Activated B cell treated with CpG ODN at 0.5 μM for 24 hours (primary cell): ENCODE measurements around the gene MACROD2. TPM values are rescaled to one million over a fixed set of nuclear protein-coding genes. Genes with fewer than 3 reads are reported as not detected.

ENCODE experiments used
- ATAC-seq: fragments of 200-7000 bp; cut with Tn5 transposase; one replicate; pipeline ENCODE4 v1.10.0; 2021; ENCODE audit warnings: low read depth, mild to moderate bottlenecking, moderate library complexity
- CTCF ChIA-PET: fragments of 350-600 bp; sonication (Branson Sonifier 250); formaldehyde crosslinking; loops from one replicate; lab custom pipeline; 2021; ENCODE audit warnings: antibody characterized with exemption; lab: Charles Lee
- POLR2A ChIA-PET: fragments of 350-600 bp; sonication (Branson Sonifier 250); formaldehyde crosslinking; loops from one replicate; lab custom pipeline; 2021; ENCODE audit warnings: antibody characterized with exemption; lab: Charles Lee
- DNase-seq: peaks from one replicate; pipeline ENCODE4 v3.0.0; 2022
- H3K27ac Mint-ChIP-seq: one replicate; pipeline ENCODE4 v1.8.0; 2020; ENCODE audit warnings: mixed read lengths
- H3K27me3 Mint-ChIP-seq: one replicate; pipeline ENCODE4 v1.8.0; 2021; ENCODE audit warnings: mixed read lengths
- H3K36me3 Mint-ChIP-seq: one replicate; pipeline ENCODE4 v1.8.0; 2021; ENCODE audit warnings: low read depth, mixed read lengths
- H3K4me1 Mint-ChIP-seq: one replicate; pipeline ENCODE4 v1.8.0; 2021; ENCODE audit warnings: mixed read lengths
- H3K4me3 Mint-ChIP-seq: one replicate; pipeline ENCODE4 v1.8.0; 2020; ENCODE audit warnings: mild to moderate bottlenecking, mixed read lengths
- H3K9me3 Mint-ChIP-seq: one replicate; pipeline ENCODE4 v1.8.0; 2020; ENCODE audit warnings: mixed read lengths
- CTCF ChIP-seq: fragments of 200-600 bp; IDR thresholded peaks from one replicate; pipeline ENCODE4 v1.8.0; 2022; ENCODE audit warnings: antibody characterized with exemption, mild to moderate bottlenecking
- intact Hi-C: fragments of 100-400 bp; cut with micrococcal nuclease; formaldehyde crosslinking; loops from one replicate; pipeline ENCODE4 v1.15.1; 2024
- total RNA-seq: library from RNA; stranded (reverse); gene quantifications from 2 replicates; pipeline ENCODE4 v1.2.3, GENCODE V29; 2022

Gene MACROD2
- total RNA-seq, 1 donor from 2014 or later = 55.1 TPM

DNA sequence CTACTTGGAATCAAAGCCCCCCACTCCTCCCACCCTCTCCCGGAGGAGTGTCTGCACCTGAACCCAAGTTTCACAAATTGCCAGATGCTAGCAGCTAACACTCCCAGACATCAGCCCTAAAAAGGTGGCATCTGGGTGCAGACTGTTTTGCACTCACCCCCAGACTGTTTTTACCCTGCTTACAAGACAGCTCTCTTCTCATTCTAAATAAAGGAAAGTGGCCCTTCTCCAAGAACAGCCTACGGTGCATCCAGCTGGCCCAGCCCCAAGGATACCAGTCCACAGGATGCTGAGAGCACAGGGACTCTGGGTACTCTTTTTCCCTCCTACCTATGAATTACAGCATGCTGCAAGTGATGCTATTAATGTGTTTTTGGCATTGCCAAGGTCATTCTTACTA is 1184.1 kb downstream of the MACROD2 start:
- CTCF ChIA-PET = no interaction called here
- Mint-ChIP-seq H3K9me3 (peaks cover 10% of the 10 kb centered on the region), H3K27me3 (no peaks in the 10 kb centered on the region), H3K4me1 (no peaks in the 10 kb centered on the region), H3K36me3 (no peaks in the 10 kb centered on the region), H3K4me3 (no peak overlapping the region), H3K27ac (no peak overlapping the region)
- intact Hi-C loops = no loop called here
- POLR2A ChIA-PET = no interaction called here
- ATAC-seq = no peak
- no peak for TF ChIP-seq CTCF
- DNase-seq = no peak

GRCh38 chr20:15179781-15180180 is 1184.5 kb downstream of the MACROD2 start:
- intact Hi-C loops = no loop called here
- Mint-ChIP-seq H3K27ac (no peak overlapping the region), H3K27me3 (no peaks in the 10 kb centered on the region), H3K36me3 (no peaks in the 10 kb centered on the region), H3K4me3 (no peak overlapping the region), H3K4me1 (no peaks in the 10 kb centered on the region), H3K9me3 (peaks cover 10% of the 10 kb centered on the region)
- POLR2A ChIA-PET = no interaction called here
- TF ChIP-seq CTCF = no peak
- CTCF ChIA-PET = no interaction called here
- DNase-seq (no peak), ATAC-seq (no peak)

DNA sequence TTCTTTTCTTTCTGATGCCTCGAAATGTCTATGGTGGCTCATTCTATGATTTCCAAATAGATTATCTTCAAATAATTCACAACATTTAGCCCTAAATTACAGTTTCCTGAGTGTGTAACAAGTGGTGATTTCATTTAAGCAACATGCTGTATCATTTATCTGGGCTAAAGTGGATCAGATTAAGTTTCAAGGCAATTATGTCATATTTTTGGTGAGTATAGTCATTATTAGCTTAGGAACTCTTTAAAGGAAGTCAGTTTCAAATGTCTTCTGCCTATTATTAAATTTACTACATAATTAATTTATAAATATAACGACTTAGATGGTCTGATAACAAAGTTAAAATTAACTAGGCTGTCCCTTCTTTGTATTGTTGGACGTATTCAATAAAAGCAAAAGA is 1190.0 kb downstream of the MACROD2 start:
- no peak for ATAC-seq
- POLR2A ChIA-PET = no interaction called here
- intact Hi-C loops = no loop called here
- H3K4me1 Mint-ChIP-seq = peaks cover 9% of the 10 kb centered on the region
- CTCF ChIA-PET = no interaction called here
- H3K4me3 Mint-ChIP-seq = no peak overlapping the region
- H3K27me3 Mint-ChIP-seq = no peaks in the 10 kb centered on the region
- no peaks in the 10 kb centered on the region for H3K36me3 Mint-ChIP-seq
- H3K27ac Mint-ChIP-seq = no peak overlapping the region
- no peak for DNase-seq
- no peak for TF ChIP-seq CTCF
- H3K9me3 Mint-ChIP-seq = no peaks in the 10 kb centered on the region

DNA sequence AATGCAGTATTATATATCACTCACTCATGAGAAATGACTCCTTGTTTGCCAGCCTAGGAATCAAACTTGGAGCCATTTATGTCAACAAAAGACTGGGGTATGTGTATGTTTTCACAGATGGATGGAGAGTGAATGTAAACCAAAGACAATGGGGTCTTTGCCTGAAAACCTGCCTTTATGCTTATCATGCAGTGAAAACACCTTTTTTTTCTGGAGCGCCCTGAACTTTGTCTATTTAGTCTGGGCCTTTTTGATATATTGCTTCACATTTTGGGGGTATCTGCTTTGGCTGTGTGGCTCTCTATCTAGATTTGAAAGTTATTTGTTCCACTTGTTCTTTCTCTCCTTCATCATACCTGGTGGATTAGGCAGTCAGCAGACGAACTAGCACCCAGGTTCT is 1190.6 kb downstream of the MACROD2 start:
- no peak for TF ChIP-seq CTCF
- Mint-ChIP-seq H3K4me3 (no peak overlapping the region), H3K4me1 (peaks cover 9% of the 10 kb centered on the region), H3K9me3 (no peaks in the 10 kb centered on the region), H3K36me3 (no peaks in the 10 kb centered on the region), H3K27ac (peak overlapping the region; percentile 37), H3K27me3 (no peaks in the 10 kb centered on the region)
- CTCF ChIA-PET = no interaction called here
- intact Hi-C loops = no loop called here
- POLR2A ChIA-PET = no interaction called here
- DNase-seq (no peak), ATAC-seq (no peak)

- peaks cover 9% of the 10 kb centered on the region for H3K4me1 Mint-ChIP-seq
- H3K27me3 Mint-ChIP-seq = no peaks in the 10 kb centered on the region
- no peak for TF ChIP-seq CTCF
- no peak overlapping the region for H3K27ac Mint-ChIP-seq
- H3K36me3 Mint-ChIP-seq = no peaks in the 10 kb centered on the region
- intact Hi-C loops = no loop called here
- no peak for ATAC-seq
- ChIA-PET CTCF (no interaction called here), POLR2A (no interaction called here)
- H3K4me3 Mint-ChIP-seq = no peak overlapping the region
- H3K9me3 Mint-ChIP-seq = no peaks in the 10 kb centered on the region
- no peak for DNase-seq
Measured at GRCh38 chr20:15187612-15188011, 1192.3 kb downstream of the MACROD2 start.
